Lung (tissue), 12 donors: ENCODE results near the gene SRPX. TPM values are rescaled to one million over a fixed set of nuclear protein-coding genes. Genes with fewer than 3 reads are reported as not detected.

ENCODE experiments used
- ATAC-seq: fragments of 200-7000 bp; cut with Tn5 transposase; one replicate; pipeline ENCODE4 v1.9.1; 2020; ENCODE audit warnings: moderate number of reproducible peaks; ENCODE audit not compliant: insufficient read depth, low FRiP score
- DNase-seq, 3 donors: peaks; one replicate each; pipeline ENCODE4 v3.0.0-alpha.2; 2013 to 2017
- H3K27ac ChIP-seq, 2 donors: one replicate each; pipeline ENCODE4 v1.5.1; 2013; ENCODE audit warnings: mild to moderate bottlenecking in 2 of 2, moderate library complexity in 2 of 2, control low read depth in 1 of 2, inconsistent platforms in 1 of 2, low read depth in 1 of 2, low read length in 1 of 2
- H3K27me3 ChIP-seq, 3 donors: one replicate each; pipeline ENCODE4 v1.5.1; 2013; ENCODE audit warnings: low read length in 2 of 3; ENCODE audit not compliant: control insufficient read depth in 3 of 3, insufficient read depth in 3 of 3
- H3K36me3 ChIP-seq, 4 donors: one replicate each; pipeline ENCODE4 v1.5.1; 2013; ENCODE audit warnings: low read length in 4 of 4, mild to moderate bottlenecking in 1 of 4, moderate library complexity in 1 of 4; ENCODE audit not compliant: control insufficient read depth in 4 of 4, insufficient read depth in 4 of 4
- H3K4me1 ChIP-seq, 5 donors: one replicate each; pipeline ENCODE4 v1.5.1; 2013; ENCODE audit warnings: low read length in 5 of 5, mild to moderate bottlenecking in 2 of 5, moderate library complexity in 1 of 5; ENCODE audit not compliant: control insufficient read depth in 5 of 5, insufficient read depth in 5 of 5
- H3K4me3 ChIP-seq: one replicate; pipeline ENCODE4 v1.5.1; 2013; ENCODE audit warnings: mild to moderate bottlenecking, control low read depth, moderate library complexity
- H3K9ac ChIP-seq, 2 donors: one replicate each; pipeline ENCODE4 v1.5.1; 2013; ENCODE audit warnings: low read length in 2 of 2, control low read depth in 1 of 2; ENCODE audit not compliant: insufficient read depth in 1 of 2
- H3K9me3 ChIP-seq, 4 donors: one replicate each; pipeline ENCODE4 v1.5.1; 2013; ENCODE audit warnings: low read length in 3 of 4, mild to moderate bottlenecking in 1 of 4, moderate library complexity in 1 of 4; ENCODE audit not compliant: control insufficient read depth in 4 of 4, insufficient read depth in 3 of 4
- WGBS, 2 donors: extraction: QIAGEN DNeasy Blood & Tissue Kit; methylation state at CpG; one replicate each; pipeline ENCODE4 v1.1.7; 2013; 5-methylcytosine and 5-hydroxymethylcytosine counted together
- polyA plus RNA-seq, 2 donors: library from polyadenylated mRNA; stranded (reverse); fragments of 200-250 nt; gene quantifications; one replicate each; pipeline ENCODE4 v1.2.1, GENCODE V29; 2013
- total RNA-seq, 2 donors: library from RNA; depleted of rRNA in 1 of 2; stranded (reverse); fragments of >200 nt in 1 of 2; gene quantifications; one replicate each; pipeline ENCODE4 v1.2.1, GENCODE V29; 2014 to 2021
- TF ChIP-seq, protein P1 (sequence below): IDR thresholded peaks from 2 replicates; pipeline ENCODE4 v1.5.1; 2012; ENCODE audit warnings: mild to moderate bottlenecking; ENCODE audit errors: control extremely low read depth, extremely low read depth
- donor health status: control.
- donor health status: control.
- donor health status: Bipolar disorder and iron deficiency.
- donor health status: healthy.
- donor health status: DM: yes; HTN: yes; CAD: no.

Gene SRPX
- total and polyA plus RNA-seq, 4 donors: 43.4 to 71.0 (median 46.3) TPM

DNA sequence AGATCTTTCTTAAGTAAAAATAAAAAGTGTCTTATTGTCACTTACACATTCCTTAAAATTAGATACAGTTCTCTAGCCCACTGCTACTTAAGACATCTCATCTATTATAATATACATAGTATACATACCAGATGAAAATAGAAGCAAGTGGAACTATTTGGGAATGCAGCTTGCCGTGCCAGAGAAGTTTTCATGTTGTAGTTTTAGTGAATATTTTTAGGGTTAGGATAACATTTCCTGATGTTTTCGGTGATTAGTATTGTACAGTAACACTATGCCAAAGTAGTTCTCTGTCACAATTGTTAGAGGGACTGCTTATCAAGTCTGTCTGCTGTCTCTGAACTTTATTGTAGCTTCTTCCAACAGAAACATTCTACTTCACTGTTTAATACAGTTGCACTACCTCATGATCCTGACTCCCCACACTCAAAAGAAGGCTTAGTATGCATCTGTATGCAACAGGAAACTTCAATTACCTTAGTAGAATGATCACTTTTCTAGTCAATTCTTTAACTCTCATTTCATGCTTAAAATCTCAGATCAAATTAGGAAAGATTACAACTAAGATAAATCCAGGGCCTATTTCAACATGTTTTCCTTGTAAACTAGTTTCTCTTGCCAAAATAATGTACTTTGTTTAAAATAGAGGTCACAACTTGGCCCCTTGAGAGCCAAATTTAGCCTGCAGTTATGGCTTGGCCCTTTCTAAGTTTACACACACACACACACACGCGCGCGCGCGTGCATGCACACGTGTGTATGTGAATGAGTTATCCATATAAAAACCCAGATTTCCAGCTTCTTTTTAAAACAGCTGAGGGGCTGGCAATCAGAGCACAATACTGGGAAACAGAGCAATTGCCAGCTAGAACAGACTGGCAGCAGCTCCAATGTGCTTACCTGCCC is 42.3 kb upstream of the SRPX start:
- 79 to 82% methylated on average over 9 of the region's 9 CpGs for WGBS, 2 donors
- ATAC-seq (no peak), DNase-seq (peak; percentile 25 to 58 (median 32))
- H3K4me1 ChIP-seq: no peaks in the 10 kb centered on the region
- H3K9me3 ChIP-seq: no peaks in the 10 kb centered on the region
- no peaks in the 10 kb centered on the region for H3K36me3 ChIP-seq
- H3K9ac ChIP-seq: no peak overlapping the region
- no peak overlapping the region for H3K4me3 ChIP-seq
- H3K27me3 ChIP-seq: peaks cover 0 to 26% (median 4%) of the 10 kb centered on the region in 3 donors
- TF ChIP-seq, protein P1, sequence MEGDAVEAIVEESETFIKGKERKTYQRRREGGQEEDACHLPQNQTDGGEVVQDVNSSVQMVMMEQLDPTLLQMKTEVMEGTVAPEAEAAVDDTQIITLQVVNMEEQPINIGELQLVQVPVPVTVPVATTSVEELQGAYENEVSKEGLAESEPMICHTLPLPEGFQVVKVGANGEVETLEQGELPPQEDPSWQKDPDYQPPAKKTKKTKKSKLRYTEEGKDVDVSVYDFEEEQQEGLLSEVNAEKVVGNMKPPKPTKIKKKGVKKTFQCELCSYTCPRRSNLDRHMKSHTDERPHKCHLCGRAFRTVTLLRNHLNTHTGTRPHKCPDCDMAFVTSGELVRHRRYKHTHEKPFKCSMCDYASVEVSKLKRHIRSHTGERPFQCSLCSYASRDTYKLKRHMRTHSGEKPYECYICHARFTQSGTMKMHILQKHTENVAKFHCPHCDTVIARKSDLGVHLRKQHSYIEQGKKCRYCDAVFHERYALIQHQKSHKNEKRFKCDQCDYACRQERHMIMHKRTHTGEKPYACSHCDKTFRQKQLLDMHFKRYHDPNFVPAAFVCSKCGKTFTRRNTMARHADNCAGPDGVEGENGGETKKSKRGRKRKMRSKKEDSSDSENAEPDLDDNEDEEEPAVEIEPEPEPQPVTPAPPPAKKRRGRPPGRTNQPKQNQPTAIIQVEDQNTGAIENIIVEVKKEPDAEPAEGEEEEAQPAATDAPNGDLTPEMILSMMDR: no peak
- H3K27ac ChIP-seq: no peak overlapping the region

- Histone ChIP-seq H3K4me1 (no peaks in the 10 kb centered on the region), H3K27ac (no peak overlapping the region), H3K9me3 (peaks cover 0 to 2% (median 0%) of the 10 kb centered on the region in 4 donors), H3K4me3 (no peak overlapping the region), H3K9ac (no peak overlapping the region), H3K36me3 (no peaks in the 10 kb centered on the region), H3K27me3 (peaks cover 0 to 24% (median 4%) of the 10 kb centered on the region in 3 donors)
- DNase-seq: no peak
- TF ChIP-seq, protein P1: no peak
- 42 to 70% methylated on average over 4 of the region's 4 CpGs for WGBS, 2 donors
- no peak for ATAC-seq
Measured at GRCh38 chrX:38260231-38260630, 39.6 kb upstream of the SRPX start.

DNA sequence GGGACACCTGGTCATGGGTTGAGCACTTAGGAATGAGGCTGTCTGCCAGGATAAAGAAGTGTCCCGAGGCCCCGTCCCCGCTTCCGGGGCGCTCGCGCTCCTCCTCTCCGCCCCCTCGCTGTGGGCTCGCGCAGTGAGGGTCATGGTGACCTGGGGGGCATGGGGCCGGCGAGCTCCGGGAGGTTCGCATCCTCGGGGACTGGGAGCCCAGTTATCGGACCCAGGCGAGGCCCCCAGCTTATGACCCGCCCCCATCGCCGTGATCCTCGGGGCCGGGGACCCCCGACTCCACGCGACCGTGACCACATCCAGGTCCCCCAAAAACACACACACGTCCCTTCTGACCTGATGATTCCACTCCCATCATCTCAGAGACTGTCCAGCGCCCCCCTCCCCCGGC is 35.3 kb upstream of the SRPX start:
- Histone ChIP-seq H3K27ac (no peak overlapping the region), H3K36me3 (no peaks in the 10 kb centered on the region), H3K9ac (no peak overlapping the region), H3K4me1 (no peaks in the 10 kb centered on the region), H3K9me3 (peaks cover 0 to 2% (median 0%) of the 10 kb centered on the region in 4 donors), H3K4me3 (no peak overlapping the region), H3K27me3 (peaks cover 0 to 9% (median 4%) of the 10 kb centered on the region in 3 donors)
- TF ChIP-seq, protein P1: no peak
- WGBS, 2 donors: 88 to 100% methylated on average over 23 to 30 of the region's 30 CpGs
- ATAC-seq: no peak
- DNase-seq: no peak
